ENCODE data around the gene LINGO3. TPM values are rescaled to one million over a fixed set of nuclear protein-coding genes. Genes with fewer than 3 reads are reported as not detected.

LINGO3 gene
- total and polyA plus RNA-seq, 2 of the 4 experiments (the other 2 are of a cell fraction), result not detected

DNA sequence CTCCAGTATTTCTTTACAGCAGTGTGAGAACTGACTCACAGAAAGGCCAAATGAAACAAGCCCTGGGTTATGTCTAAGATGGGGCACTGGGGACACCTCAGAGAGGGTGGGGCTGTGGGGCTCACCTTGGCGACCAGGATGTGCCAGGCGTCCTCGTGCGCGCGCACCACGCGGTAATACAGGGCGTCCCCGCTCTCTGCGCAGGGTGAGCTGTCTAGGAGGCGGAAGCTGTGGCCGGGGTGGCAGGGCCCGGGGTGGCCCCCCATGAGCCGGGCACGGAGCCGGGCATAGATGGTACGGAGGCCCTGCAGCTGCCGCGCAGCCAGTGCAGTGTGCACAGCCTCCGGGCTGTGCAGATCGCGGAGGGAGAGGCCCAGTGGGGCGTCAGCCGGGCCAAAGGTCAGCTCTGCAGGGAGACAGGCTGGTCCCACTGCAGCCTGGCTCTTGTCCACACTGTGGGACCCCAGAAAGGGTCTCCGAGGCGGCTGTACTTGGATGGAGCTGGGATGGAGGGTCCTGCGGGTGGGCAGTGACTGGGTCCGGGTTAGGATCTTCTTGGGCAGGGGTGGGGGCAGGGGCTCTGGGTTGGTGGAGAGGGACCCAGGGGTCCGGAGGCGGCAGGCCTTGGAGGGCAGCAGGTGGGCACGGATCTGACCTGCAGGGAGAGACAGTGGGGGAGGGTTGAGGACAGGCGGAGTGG lies 29.3 kb downstream of the LINGO3 start:
- dilution Hi-C loops (cut with HindIII; ENCODE audit: low sequenced_read_pairs, unreplicated experiment), result no loop called here
- Histone ChIP-seq H2BK5ac (ENCODE audit: low read depth, low read length, poor library complexity, severe bottlenecking) (no peak overlapping the region), H2BK15ac (ENCODE audit: low read depth, low read length) (no peak overlapping the region), H3K9me3 (ENCODE audit: control insufficient read depth, insufficient read depth, low read length) (no peaks in the 10 kb centered on the region), H2BK120ac (ENCODE audit: low read depth, low read length) (no peak overlapping the region), H3K4me1 (ENCODE audit: control insufficient read depth, insufficient read depth, low read length) (peaks cover 11% of the 10 kb centered on the region), H3K27ac (ENCODE audit: insufficient read depth, low read length) (no peak overlapping the region), H3K79me1 (ENCODE audit: low read depth in 1 of 2, low read length in 2 of 2) (peaks cover 7 to 30% of the 10 kb centered on the region in 2 experiments; a peak in 3 of 4 replicates), H3K18ac (ENCODE audit: low read depth, low read length) (no peak overlapping the region), H3K56ac (ENCODE audit: extremely low read depth, insufficient read depth, low read length) (no peak overlapping the region), H2AK5ac (ENCODE audit: low read depth, low read length) (no peak overlapping the region), H2BK20ac (ENCODE audit: low read depth, low read length) (no peak overlapping the region), H2AK9ac (replicated peaks; ENCODE audit: low read depth, low read length, poor library complexity) (no peak overlapping the region), H3K9me1 (ENCODE audit: insufficient read depth, low read length) (no peaks in the 10 kb centered on the region), H3K27me3 (ENCODE audit: control insufficient read depth, insufficient read depth, low read length) (no peaks in the 10 kb centered on the region), H4K5ac (ENCODE audit: low read depth, low read length) (no peak overlapping the region), H4K20me1 (ENCODE audit: insufficient read depth, low read length) (peaks cover 35% of the 10 kb centered on the region), H4K8ac (ENCODE audit: low read depth in 2 of 2, low read length in 2 of 2) (no peak overlapping the region), H3K4me2 (ENCODE audit: low read depth, low read length) (no peak overlapping the region), H3K14ac (replicated peaks; ENCODE audit: low read depth, low read length) (no peak overlapping the region), H3K4me3 (ENCODE audit: insufficient read depth, low read depth, low read length) (no peak overlapping the region), H3K23ac (ENCODE audit: low read depth, low read length) (no peak overlapping the region), H3K36me3 (ENCODE audit: control insufficient read depth, insufficient read depth, low read length) (peaks cover 15% of the 10 kb centered on the region; the same call in 1 of the 2 replicates), H4K91ac (ENCODE audit: insufficient read depth, low read depth, low read length) (no peak overlapping the region), H3K4ac (ENCODE audit: low read depth, low read length) (no peak overlapping the region), H2AFZ (replicated peaks; ENCODE audit: low read length, poor library complexity) (no peak overlapping the region), H3K9ac (ENCODE audit: low read depth, low read length) (no peak overlapping the region)
- no peak for ATAC-seq (ENCODE audit: low read depth)
- no peak for TF ChIP-seq POLR2A (IDR thresholded peaks at IDR 0.05; ENCODE audit: low read depth, low read length)
- no peak for TF ChIP-seq FOS (IDR thresholded peaks at IDR 0.05; ENCODE audit: low read depth, low read length)
- no peak for TF ChIP-seq CHD1 (IDR thresholded peaks at IDR 0.05; ENCODE audit: low read depth, low read length)
- no peak for TF ChIP-seq SMC3 (IDR thresholded peaks at IDR 0.05; ENCODE audit: low read depth, low read length)
- no peak for TF ChIP-seq NFE2L2 (IDR thresholded peaks at IDR 0.05; ENCODE audit: low read depth, low read length)
- TF ChIP-seq, protein P1, sequence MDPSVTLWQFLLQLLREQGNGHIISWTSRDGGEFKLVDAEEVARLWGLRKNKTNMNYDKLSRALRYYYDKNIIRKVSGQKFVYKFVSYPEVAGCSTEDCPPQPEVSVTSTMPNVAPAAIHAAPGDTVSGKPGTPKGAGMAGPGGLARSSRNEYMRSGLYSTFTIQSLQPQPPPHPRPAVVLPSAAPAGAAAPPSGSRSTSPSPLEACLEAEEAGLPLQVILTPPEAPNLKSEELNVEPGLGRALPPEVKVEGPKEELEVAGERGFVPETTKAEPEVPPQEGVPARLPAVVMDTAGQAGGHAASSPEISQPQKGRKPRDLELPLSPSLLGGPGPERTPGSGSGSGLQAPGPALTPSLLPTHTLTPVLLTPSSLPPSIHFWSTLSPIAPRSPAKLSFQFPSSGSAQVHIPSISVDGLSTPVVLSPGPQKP (IDR thresholded peaks at IDR 0.05; ENCODE audit: borderline replicate concordance, low read depth, low read length), result no peak
- no peak for TF ChIP-seq MAFK (IDR thresholded peaks at IDR 0.05; ENCODE audit: low read depth, low read length)
- TF ChIP-seq, protein P2, sequence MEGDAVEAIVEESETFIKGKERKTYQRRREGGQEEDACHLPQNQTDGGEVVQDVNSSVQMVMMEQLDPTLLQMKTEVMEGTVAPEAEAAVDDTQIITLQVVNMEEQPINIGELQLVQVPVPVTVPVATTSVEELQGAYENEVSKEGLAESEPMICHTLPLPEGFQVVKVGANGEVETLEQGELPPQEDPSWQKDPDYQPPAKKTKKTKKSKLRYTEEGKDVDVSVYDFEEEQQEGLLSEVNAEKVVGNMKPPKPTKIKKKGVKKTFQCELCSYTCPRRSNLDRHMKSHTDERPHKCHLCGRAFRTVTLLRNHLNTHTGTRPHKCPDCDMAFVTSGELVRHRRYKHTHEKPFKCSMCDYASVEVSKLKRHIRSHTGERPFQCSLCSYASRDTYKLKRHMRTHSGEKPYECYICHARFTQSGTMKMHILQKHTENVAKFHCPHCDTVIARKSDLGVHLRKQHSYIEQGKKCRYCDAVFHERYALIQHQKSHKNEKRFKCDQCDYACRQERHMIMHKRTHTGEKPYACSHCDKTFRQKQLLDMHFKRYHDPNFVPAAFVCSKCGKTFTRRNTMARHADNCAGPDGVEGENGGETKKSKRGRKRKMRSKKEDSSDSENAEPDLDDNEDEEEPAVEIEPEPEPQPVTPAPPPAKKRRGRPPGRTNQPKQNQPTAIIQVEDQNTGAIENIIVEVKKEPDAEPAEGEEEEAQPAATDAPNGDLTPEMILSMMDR (conservative IDR thresholded peaks at IDR 0.05; ENCODE audit: low read depth, low read length), result no peak
- no peak for TF ChIP-seq CEBPB (IDR thresholded peaks at IDR 0.05; ENCODE audit: low read depth, low read length)
- TF ChIP-seq RFX5 (IDR thresholded peaks at IDR 0.05; ENCODE audit: low read depth, low read length), result no peak
- BruUV-seq (replicated peaks), result no TSS peak
- 91% methylated on average over 20 of the region's 33 CpGs; no CpG with 5 or more reads in 1 of the 2 experiments for WGBS, 2 experiments (ENCODE audit: extremely low coverage in 2 of 2, insufficient read length in 1 of 2)
- DNase-seq, result no peak
- in situ Hi-C loops (cut with MboI; ENCODE audit: low sequenced_read_pairs), result loop anchor here (10.0 kb wide), 1 partner anchor 336 kb away; no protein-coding TSS in a partner anchor
- intact Hi-C loops (cut with micrococcal nuclease), result no loop called here
- ChIA-PET POLR2A (ENCODE audit: unreplicated experiment) (no interaction called here), CTCF (no interaction called here)
